Right lung (tissue), 5 donors: ENCODE data around the gene ZNF236. TPM values are rescaled to one million over a fixed set of nuclear protein-coding genes. Genes with fewer than 3 reads are reported as not detected.

Experiments
- DNase-seq, 2 donors: peaks; one replicate each; pipeline ENCODE4 v3.0.0-alpha.2; 2013
- polyA plus RNA-seq, 5 donors: library from polyadenylated mRNA; unstranded; fragments of 120-200 nt; gene quantifications; one replicate each; pipeline versions ENCODE4 v1.2.1 to v1.2.3, GENCODE V29; 2013; ENCODE audit warnings: inconsistent platforms in 1 of 5, low replicate concordance in 1 of 5; ENCODE audit not compliant: insufficient read length in 5 of 5, insufficient read depth in 1 of 5

ZNF236 gene
- polyA plus RNA-seq, 5 donors = 8.9 to 12.5 (median 11.1) TPM

DNA sequence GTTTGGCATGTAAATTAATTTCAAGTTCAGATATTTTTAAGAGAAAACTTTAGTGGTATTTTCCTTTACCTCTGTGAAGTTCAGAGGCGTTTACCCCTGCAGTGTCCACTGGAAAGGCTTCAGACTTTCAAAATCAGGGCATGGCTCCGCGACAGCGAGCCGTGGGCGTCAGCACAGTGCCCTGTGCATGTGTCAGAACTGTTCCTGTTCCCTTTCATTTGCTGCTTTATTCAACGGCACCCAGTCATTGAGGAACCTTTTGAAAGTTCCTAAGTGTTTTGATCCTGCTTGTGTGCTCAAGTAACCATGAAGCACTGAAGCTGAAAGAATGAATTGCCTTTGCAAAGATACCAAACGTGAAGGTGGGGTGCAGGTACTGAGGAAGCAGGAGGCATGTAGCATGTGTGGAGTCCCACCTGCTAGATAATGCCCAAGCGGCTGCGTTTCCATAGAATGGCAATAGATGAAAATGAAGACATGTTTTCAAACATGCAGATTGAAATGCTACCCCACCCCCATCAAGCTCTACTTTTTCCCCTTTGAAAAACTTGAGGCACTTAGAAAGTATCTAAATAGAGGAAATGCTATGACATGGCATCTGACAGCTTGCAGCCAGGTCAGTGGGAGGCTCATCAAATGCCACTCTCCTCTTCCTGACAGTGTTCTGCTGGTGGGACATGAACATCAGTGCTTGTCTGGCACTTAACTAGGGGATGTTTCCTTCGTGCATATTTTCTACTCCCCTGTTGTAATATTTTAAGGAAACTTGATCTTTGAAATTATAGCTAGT is 148.6 kb downstream of the ZNF236 start:
- DNase-seq = no peak

DNA sequence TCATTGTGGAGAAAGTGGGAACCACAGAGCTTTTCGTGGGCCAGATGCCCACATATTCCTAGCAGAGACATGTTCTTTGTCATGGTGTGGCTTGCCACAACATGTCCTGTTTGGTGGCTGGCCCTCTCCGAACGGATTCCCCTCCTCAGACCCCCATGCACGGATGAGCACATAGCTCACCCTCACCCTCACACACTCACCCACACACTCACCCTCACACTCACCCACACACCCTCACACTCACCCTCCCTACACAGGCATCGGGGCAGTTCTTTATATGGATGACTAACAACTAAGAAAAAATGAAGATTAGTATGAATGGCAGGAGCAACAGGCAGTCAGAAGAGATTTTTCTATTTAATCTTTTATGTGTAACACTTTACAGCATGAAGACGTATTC is 149.9 kb downstream of the ZNF236 start:
- DNase-seq = no peak

DNA sequence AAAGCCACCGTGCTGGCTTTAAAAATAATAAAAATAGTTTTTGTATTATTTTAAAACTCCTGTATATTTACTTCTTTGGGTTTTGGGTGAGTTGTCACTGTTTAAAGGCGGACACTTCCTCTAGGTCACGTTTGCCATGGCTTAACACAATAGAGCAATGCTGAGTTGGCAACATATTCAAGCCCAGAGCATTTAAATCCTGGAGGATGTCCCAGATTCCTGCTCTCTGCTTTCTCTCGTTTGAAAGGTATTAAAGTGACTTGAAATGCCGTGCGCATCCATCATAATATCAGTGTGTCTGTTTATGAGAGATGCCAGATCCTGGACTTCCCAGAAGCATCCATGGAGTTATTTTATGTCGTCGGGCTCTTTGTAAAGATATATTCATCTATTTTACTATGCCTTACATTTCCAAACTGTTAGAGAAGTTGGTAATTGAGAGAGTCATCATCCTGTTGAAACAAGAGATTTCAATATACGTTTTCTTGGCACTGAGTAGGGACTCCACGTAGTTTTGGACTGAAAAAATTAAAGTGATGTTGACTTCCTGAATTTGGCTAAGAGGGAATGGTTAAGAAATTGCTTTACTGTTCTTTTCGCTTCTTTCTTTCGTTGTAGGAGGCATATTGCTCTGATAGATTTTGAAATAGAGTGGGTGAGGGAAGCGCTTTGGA is 150.6 kb downstream of the ZNF236 start:
- no peak for DNase-seq

DNA sequence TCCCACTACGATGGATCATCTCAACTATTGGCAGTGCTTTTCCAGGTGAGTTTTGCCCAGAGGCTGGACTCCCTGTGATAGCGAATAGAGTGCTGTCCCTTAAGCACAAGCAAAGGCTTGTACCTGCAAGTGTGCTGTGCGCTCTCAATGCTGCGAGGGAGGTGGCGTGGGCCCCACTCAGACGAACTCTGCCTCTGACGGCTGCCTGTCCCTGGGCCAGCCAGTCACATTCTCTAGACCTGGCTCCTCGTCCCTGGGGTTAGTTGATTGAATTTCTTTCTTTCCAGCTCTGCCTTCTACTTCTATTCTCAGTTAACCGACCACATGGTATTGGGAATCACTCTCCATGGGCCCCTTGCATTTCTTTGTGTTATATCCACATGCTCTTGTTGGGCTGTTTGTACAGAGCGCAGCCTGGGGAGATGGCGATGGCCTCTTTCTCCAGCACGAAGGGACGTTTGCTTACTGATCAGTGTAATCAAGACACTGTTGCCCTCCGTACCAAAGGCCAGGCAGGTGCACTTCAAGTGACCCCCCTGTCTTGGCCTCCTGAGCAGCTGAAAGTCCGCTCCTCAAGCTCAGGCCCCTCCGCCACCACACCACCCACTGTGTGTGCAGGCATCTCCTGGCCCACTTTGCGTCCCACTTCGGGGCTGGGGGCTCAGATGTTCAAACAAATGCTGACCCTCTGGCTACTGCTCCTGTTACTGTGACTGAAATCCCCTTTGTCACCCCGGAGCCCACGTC is 151.3 kb downstream of the ZNF236 start:
- no peak for DNase-seq

DNA sequence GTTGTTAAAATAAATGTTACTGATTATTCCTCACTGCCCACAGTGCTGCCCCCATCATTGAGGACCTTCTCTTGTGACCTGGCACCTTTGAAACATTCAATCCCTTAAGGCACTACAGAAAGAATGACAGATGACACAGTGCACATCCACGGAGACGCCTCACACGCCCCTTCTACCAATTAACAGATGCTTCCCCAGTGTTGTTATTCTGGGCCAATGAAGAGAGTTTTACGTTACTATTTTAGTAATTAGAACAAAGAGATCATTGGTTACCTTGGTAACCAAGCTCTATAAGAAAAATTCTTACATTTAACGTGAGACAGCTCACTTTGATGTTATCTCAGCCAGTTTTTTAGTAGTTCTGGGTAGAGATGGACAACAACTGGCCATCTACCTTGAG is 152.0 kb downstream of the ZNF236 start:
- DNase-seq = no peak

DNA sequence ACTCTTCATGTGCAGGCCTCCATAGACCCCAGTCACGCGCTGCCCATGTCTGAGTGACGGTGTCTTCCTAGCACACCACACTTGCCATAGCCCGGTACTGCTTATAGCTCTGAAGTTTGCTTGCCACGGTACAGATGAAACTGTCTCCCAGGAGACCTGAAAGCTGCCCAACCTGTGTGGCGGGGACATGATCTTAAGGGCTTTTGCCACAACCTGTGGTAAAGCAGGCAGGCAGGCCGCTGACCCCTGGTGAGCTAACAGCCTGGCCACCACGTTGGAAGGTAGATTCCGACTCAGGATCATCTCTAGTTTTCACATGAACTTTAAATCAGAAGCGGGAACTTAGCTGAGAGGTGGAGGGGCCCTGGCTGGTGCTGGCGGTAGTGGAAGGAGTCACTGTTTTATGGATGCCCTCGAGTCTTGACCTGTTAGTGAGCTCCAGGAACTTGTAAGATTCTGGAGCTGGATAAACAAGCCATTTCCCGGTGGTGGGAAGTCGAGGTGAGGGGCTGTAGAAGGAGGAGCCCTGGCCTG is 153.3 kb downstream of the ZNF236 start:
- DNase-seq = no peak

DNA sequence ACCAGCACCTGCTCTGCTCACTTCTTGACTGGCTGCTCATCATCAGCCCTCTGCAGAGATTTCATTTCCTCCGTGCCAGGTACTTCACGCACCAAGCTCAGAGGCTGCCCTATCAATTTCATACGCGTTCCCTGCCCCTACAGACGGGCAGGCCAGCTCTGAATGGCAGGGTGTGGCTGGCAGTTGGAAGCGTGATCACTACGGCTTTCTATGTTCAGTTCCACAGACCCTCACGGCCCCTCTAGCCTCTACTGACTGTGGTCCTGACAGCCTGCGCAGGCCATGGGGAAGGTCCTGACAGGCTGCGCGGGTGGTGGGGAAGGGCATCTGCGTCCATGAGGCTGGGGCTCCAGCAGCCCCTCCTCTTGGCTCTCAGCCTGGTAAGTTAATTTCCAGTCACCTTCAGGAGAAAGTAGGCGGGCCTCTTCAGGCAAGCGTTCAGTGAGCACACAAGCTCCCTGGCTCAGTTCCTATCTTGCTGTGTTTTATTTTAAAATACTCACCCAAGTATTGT is 154.8 kb downstream of the ZNF236 start:
- DNase-seq = peak in 1 of 2 donors; percentile 42

DNA sequence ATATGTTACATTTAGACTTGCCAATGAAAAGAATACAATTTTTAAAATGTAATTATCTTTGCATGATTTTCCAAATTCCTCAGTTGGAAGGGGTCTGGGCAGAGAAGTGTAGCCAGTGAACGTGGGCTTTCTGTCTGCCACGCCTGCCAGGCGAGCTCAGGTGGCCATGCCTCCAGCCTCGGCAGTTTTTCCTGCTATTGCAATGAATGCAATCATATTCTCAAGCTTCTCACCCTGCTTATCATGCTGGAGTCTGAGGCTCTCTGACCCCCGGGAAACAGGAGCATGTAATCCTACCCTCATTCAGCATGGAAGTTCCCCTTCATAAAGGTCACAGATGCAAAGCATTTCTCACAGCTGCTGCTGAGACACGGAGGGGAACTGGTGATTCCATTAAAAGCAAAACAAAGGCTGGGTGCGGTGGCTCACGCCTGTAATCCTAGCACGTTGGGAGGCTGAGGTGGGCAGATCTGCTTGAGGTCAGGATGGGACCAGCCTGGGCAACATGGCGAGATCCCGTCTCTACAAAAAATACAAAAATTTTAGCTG is 155.4 kb downstream of the ZNF236 start:
- DNase-seq = no peak

DNA sequence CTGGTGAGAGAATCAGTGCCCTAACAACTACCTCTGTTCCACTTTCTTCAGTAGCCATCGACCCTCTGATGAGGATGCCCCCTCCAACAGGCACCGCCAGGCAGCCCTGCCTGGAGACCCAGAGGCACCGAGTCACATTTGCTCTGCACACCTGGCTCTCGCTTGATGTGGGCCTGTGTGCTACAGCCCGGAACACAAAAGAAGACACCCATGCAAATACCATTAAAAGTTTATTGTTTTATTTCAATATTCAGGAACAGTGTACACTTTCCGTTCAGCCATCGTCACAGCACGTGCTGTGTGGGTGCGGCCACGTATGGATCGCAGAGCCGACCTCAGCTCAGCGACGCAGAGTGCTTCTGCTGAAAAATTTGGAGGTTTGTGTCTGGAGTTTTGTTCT is 156.3 kb downstream of the ZNF236 start:
- DNase-seq = no peak

DNA sequence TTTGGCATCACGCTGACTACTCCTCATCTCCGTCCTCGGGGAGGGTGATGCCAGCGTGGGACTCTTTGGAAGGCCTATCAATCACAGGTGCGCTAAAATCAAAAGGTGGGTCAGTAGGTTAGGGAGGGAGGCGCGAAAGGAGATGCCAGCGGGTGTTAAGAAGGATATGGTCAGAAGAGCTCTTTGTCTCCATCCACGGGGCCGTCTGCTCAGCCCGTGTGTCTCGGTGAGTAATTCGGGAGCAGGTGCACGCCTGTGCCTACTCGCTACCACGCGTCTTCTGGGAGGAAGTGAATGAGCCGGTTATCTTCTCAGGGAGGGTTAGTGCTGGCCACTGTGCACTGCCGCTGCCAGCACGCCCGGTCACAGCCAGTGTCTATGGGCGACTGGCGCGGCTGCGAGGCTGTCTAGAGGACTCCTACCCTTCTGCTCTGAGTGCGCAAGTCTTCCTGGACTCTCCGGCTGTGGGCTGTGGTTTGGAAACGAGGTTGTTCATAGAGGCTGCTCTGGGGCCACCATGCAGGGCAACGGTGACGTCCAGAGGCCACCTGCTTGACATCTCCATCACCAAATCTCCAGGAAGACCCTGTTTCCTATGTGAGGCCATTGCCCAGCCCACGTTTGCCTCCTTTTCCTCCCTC is 156.9 kb downstream of the ZNF236 start:
- no peak for DNase-seq

DNA sequence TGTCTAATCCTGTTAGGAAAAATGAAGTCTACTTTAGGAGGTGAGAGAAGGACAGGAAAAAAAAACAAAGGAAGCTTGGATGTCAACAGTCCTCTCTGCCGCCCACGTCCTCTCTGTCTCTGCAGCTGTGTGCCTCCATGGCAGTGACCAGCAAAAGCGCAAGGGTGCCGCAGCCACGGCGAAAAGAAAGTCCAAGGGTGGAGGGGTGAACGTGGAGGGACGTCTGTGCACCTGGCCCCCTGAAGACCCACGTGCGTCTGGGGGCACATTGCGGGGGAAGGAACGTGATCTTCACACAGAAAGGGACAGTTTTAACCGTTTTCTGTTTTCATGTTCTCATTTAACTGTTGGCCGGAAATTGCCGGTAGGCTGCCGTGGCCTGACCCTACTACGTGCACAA is 157.5 kb downstream of the ZNF236 start:
- DNase-seq = no peak

DNA sequence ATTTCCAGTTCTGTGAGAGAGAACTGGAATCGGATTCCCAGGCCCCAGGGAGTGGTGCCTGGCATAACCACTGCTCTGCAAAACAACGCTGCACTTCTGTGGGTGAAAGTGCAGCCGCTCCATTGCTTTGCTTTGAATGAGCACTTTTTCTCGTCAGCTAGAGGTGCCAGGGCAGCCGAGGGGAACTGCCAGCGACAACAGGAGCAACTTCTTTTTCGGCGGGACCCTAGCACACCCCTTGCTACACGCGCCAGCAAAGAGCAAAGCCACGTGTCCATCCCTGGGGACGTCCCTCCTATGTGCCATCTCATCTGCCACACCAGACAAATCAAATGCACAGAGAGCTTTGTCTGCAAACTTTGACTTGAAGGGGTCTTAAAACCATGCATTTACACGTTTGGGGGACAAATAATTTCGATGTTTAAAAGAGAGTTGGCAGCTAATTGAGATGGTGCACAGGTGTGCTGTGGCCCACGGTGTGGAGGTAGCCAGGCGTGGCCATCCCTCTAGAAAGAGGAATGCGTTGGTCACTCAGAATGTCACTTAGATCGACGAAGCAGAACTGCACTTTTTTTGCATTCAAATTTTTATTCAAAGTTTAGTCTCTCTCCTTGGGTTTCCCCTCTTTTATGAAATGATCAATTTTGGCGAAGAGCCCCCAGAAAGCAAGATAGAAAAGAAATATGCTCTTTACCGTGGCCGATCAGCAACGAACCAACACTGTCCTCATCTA is 158.5 kb downstream of the ZNF236 start:
- DNase-seq = no peak

DNA sequence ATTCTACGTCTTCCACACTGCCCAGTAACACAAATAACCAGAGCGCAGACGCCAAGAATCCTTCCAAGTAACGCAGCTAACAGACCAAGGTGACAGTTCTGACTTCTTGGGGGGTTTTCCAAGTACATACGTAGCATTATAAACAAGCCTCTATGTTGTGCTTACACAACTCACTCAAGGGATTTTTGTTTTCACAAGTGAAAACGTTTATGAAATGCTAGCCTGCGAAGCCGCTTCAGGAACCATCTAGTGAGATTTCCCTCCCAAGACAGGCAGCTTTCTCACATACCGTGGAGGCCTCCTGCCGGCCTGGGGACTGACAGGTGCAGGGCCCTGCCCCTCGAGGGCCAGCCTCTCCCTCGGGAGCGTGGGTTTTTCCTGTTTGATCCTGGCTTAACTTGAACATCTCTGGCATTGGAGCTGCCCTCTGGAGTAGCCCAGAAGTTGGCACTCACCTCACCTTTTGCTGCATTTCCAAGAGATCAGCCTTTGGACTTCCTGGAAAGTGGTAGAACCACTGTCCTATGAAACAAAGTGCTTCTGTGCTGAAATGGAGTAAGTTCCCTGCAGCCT is 159.1 kb downstream of the ZNF236 start:
- DNase-seq = no peak

DNA sequence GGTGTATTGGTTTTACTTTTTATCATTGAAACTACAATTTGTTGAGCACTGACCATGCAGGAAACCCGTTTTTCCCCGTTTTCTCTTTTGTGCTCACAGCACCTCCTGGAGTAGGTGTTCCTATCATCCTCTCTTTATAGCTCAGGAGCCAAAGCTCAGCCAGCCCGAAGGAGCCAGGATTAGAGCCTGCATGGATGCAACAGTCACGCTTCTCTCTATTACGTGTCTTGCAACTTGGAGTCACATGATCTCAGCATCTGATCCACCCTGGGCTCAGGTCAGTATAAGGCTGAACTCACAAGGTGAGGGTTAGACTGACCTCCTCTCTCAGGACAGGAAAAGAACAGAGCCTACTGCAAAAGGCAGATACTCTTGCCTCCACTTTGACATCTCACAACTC is 159.7 kb downstream of the ZNF236 start:
- DNase-seq = no peak

DNA sequence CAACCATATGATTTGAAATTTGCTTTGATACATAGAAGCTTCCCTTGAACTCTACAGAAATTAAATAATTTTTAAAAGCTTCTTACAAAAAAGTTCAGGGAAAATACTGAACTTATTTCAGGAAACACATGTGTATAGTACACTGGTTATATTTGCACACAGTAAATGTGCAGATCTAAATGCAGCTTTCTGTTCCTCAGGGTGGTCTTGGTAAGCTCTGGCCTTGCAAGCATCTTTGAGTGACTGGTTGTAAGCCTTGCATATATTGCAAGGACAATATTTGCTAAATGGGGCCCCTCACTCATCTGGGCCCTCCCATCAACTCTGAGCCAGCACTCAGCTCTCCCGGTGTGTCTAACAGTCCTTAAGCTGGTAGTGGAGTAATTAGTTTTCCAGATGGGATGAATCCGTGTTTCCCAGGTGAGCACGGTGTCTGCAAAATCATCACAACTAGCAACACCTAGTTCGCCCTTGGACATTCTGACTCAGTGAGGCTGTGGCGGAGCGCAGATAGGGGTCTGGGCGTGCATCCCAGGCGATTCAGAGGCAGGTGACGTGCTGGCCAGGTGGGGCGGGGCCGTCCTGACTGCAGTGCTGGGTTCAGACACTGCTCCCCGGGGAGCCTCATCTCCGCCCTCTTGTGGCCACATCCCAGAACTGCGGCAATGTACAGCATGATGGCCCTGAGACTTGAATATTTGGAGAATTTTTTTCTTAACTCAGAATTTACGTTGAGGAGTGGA is 160.7 kb downstream of the ZNF236 start:
- DNase-seq = peak; percentile 61 to 73

DNA sequence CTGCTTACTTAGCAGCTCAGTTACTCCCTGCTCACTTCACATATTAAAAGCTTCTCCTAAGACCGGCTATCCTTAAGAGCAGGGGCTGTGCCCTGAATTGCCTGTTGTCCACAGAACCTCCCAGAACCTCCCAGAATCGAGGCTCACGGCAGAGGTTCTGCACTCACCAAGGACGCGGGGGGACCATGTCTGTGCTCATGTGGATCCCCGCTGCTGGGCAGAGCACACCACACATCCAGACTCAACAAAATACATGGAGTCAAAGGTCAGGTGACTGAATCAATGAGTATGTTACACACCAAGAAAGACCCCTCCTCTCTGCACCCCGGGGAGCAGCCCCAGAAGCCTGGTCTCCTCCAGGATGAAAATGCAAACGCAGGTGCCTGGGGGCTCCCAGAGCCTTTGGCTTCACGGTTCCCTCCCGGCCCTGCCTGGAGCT is 161.3 kb downstream of the ZNF236 start:
- no peak for DNase-seq

DNA sequence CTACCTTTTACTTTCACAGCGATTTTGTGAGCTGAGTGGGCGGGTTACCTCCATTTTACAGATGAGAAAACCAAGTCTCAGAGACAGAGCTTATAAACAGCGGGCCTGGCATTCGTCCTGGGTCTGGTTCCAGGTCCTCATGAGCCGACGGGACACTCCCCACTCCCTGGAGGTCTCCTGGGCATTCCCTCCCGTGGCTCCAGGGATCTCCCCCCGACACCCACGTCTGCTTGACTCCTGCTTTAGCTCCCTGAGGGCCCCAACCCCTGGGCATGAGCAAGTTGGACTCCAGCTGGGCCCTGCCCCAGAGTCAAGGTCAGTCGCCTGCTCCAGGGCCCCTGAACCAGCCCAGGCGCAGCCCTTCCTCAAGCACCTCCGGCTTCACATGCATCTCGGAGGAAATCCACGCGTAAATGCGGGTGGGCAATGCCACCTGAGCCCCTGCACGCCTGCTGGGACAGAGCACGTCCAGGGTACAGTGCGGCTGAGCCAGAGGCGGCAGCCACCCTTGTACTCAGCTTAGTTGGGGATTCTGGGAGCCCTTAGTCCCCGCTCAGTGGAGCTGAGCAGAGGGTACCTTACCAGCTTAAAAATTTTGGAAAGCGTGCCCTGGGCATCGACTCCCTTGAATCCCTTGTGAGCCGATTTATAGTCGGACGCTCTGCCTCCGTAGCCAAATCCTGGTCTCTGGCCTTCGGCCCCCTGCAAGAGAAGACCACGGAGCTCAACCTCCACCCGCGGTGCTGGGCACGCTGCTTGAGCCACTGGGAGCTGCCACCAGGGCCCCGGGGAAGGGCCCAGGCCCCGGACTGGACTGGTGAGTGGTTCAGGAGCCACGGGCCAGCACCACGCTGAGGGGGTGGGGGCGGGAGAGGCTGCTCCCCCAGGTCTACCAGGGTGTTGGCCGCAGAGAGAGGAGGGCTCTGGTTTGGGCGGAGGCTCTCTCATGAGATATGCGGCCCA is 162.1 kb downstream of the ZNF236 start:
- no peak for DNase-seq
